T-cell (primary cell): ENCODE data around the gene TAAR2. TPM values are rescaled to one million over a fixed set of nuclear protein-coding genes. Genes with fewer than 3 reads are reported as not detected.

Experiments used
- ATAC-seq, 4 experiments: fragments of 200-7000 bp in 3 of 4; fragments of 150-1000 bp in 1 of 4; cut with Tn5 transposase; replicated peaks in 1 of 4; 1 replicate in 3 of 4; 2 replicates in 1 of 4; pipeline ENCODE4 v1.10.0; 2021; ENCODE audit warnings: moderate library complexity in 3 of 4, mild to moderate bottlenecking in 2 of 4, moderate number of reproducible peaks in 1 of 4
- CTCF ChIA-PET, 2 donors: fragments of 300-600 bp; sonication (Branson Sonifier 250); formaldehyde crosslinking; loops; one replicate each; lab custom pipeline; 2022; ENCODE audit warnings: antibody characterized with exemption in 2 of 2; lab: Charles Lee
- POLR2A ChIA-PET, 2 donors: fragments of 300-600 bp; sonication (Branson Sonifier 250); formaldehyde crosslinking; loops; one replicate each; lab custom pipeline; 2022; ENCODE audit warnings: antibody characterized with exemption in 2 of 2; lab: Charles Lee
- DNase-seq, 35 experiments: peaks; one replicate each; pipeline versions ENCODE4 v3.0.0 to v3.0.0-alpha.2; 2013 to 2023
- H3K27ac ChIP-seq: one replicate; pipeline ENCODE4 v1.5.1; 2013; ENCODE audit warnings: low read length
- H3K27me3 ChIP-seq, 2 experiments: replicated peaks in 1 of 2; 1 replicate in 1 of 2; 2 replicates in 1 of 2; pipeline versions ENCODE4 v1.6.1 to v1.7.0; 2013; ENCODE audit warnings: low read length in 1 of 2, mixed read lengths in 1 of 2; ENCODE audit not compliant: control insufficient read depth in 2 of 2, insufficient read depth in 2 of 2; ENCODE audit errors: extremely low read depth in 1 of 2
- H3K36me3 ChIP-seq, 2 donors: 1 replicate in 1 of 2; 2 replicates in 1 of 2; pipeline versions ENCODE4 v1.6.1 to v1.7.0; 2013; ENCODE audit warnings: low read length in 1 of 2; ENCODE audit not compliant: control insufficient read depth in 2 of 2, insufficient read depth in 1 of 2; ENCODE audit errors: extremely low read depth in 1 of 2
- H3K4me1 ChIP-seq, 2 experiments: 1 replicate in 1 of 2; 2 replicates in 1 of 2; pipeline versions ENCODE4 v1.6.1 to v1.7.0; 2013; ENCODE audit warnings: low read length in 2 of 2, mixed read lengths in 1 of 2; ENCODE audit not compliant: insufficient read depth in 2 of 2, control insufficient read depth in 1 of 2; ENCODE audit errors: extremely low read depth in 1 of 2
- H3K4me3 ChIP-seq, 2 donors: 1 replicate in 1 of 2; 2 replicates in 1 of 2; pipeline versions ENCODE4 v1.5.1 to v1.7.0; 2013; ENCODE audit warnings: mild to moderate bottlenecking in 2 of 2, low read length in 1 of 2, moderate library complexity in 1 of 2; ENCODE audit not compliant: control insufficient read depth in 1 of 2; ENCODE audit errors: extremely low read depth in 1 of 2
- H3K9me3 ChIP-seq: 2 replicates; pipeline ENCODE4 v1.7.0; 2013
- H3K27ac Mint-ChIP-seq, 2 donors: one replicate each; pipeline ENCODE4 v1.8.0; 2020 to 2021; ENCODE audit warnings: mild to moderate bottlenecking in 2 of 2, mixed read lengths in 2 of 2
- H3K27me3 Mint-ChIP-seq, 2 donors: one replicate each; pipeline ENCODE4 v1.8.0; 2021 to 2022; ENCODE audit warnings: mixed read lengths in 2 of 2
- H3K36me3 Mint-ChIP-seq: one replicate; pipeline ENCODE4 v1.8.0; 2021; ENCODE audit warnings: mixed read lengths
- H3K4me1 Mint-ChIP-seq, 3 donors: one replicate each; pipeline ENCODE4 v1.8.0; 2020 to 2022; ENCODE audit warnings: mixed read lengths in 3 of 3, mild to moderate bottlenecking in 1 of 3
- H3K4me3 Mint-ChIP-seq, 3 donors: one replicate each; pipeline ENCODE4 v1.8.0; 2020 to 2022; ENCODE audit warnings: mild to moderate bottlenecking in 3 of 3, mixed read lengths in 3 of 3, moderate library complexity in 3 of 3
- H3K9me3 Mint-ChIP-seq, 3 donors: one replicate each; pipeline ENCODE4 v1.8.0; 2020 to 2022; ENCODE audit warnings: mixed read lengths in 3 of 3
- WGBS: methylation state at CpG from one replicate; pipeline ENCODE4 v1.1.5; 2013; ENCODE audit warnings: missing lambda C conversion rate; ENCODE audit not compliant: insufficient coverage; 5-methylcytosine and 5-hydroxymethylcytosine counted together
- total RNA-seq, 35 experiments: library from RNA in 6 of 35; stranded (reverse) in 6 of 35; fragments of 120-200 nt in 1 of 35; gene quantifications; one replicate each; pipeline versions ENCODE4 v1.2.1 to v1.2.4 and lab custom pipeline; 2013 to 2026

Gene TAAR2
- total RNA-seq, 5 donors from 2014 or later (not counting 1 experiment from before 2014, with no cell fraction given): not detected

DNA sequence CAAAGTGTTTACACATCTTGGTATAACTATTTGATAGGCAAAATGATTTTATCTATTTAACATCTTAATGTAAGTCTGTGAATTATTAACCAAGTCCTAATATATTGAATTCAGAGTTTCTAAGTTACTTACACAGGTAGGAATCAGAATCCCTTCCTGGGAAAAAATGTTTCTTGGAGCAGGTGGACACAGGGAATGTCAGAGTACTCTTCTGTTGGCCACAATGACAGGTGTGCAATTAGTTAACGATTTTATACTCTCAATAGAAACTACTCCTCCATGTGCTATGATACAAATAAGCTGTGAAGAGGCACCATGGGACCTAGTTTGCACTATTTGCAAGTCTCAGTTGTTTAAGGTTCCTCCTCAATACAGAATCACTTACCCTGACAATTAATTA lies 33.7 kb downstream of the TAAR2 start:
- no peaks in the 10 kb centered on the region for H3K4me1 ChIP-seq
- no peaks in the 10 kb centered on the region for H3K9me3 Mint-ChIP-seq
- WGBS: no CpG with 5 or more reads among the region's 1 CpG
- no peaks in the 10 kb centered on the region for H3K27me3 ChIP-seq
- no peak for DNase-seq
- no peaks in the 10 kb centered on the region for H3K36me3 ChIP-seq
- H3K4me3 ChIP-seq: no peak overlapping the region
- no peaks in the 10 kb centered on the region for H3K36me3 Mint-ChIP-seq
- POLR2A ChIA-PET: no interaction called here
- no peak overlapping the region for H3K27ac Mint-ChIP-seq
- no peak overlapping the region for H3K27ac ChIP-seq
- no peaks in the 10 kb centered on the region for H3K4me1 Mint-ChIP-seq
- H3K27me3 Mint-ChIP-seq: peaks cover 16 to 25% of the 10 kb centered on the region in 2 donors
- no peak overlapping the region for H3K4me3 Mint-ChIP-seq
- no peaks in the 10 kb centered on the region for H3K9me3 ChIP-seq
- CTCF ChIA-PET: interaction anchor here in 1 of 2 donors (0.6 kb wide), 1 partner anchor 26 kb away, joined by 3 read pairs; no protein-coding TSS in a partner anchor
- ATAC-seq: no peak

DNA sequence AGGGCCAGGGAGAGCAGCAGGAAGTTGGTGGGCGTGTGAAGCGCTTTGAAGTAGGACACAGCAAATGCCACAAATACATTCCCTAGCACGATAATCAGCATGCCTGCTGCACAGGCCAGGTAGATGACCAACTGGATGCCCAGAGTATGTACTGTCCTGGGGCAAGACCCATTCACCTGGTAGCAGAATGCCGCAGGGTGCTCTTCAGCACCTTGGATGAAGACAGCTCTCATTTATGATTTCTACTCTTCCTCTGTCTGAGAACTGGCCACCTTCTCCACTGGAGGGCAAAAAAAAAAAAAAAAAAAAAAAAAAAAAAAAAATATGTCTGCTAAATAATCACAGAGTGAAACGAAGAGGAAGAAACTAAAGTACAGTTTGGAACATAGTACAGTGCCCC lies 34.6 kb downstream of the TAAR2 start, which contains the start of gene TAAR5:
Gene TAAR5, minus strand, starts transcription at position 288 of the 400 bp plus-strand sequence. Its CDS starts 55 bp downstream, at position 233.
- POLR2A ChIA-PET: no interaction called here
- Mint-ChIP-seq H3K4me3 (no peak within 1 kb of the TSS), H3K27me3 (peaks cover 16 to 26% of the 10 kb centered on the region in 2 donors)

DNA sequence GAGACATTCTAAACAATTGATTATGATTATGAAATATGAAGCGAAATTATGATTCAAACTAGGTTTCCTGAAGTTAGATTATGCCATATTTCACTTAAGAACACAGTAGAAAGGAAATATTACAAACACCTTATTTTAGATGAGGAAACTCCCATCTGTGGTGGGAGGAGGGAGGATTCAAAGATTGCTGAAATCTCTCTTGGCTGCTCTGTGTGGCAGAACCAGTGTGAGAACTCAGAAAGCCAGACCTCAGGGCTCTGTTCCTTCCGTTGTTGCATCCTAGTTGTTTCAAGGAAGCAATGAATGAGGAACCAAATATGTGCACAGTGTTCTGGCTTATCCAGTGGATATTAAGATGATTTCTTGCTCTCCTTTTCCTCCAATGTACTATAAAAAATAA lies 36.7 kb downstream of the TAAR2 start:
- H3K4me3 Mint-ChIP-seq: no peak overlapping the region
- H3K36me3 ChIP-seq: no peaks in the 10 kb centered on the region
- DNase-seq (no peak), ATAC-seq (no peak)
- H3K9me3 ChIP-seq: no peaks in the 10 kb centered on the region
- H3K27ac ChIP-seq: no peak overlapping the region
- no CpG with 5 or more reads among the region's 2 CpGs for WGBS
- H3K27me3 Mint-ChIP-seq: peaks cover 14 to 26% of the 10 kb centered on the region in 2 donors
- ChIA-PET POLR2A (no interaction called here), CTCF (no interaction called here)
- no peaks in the 10 kb centered on the region for H3K4me1 Mint-ChIP-seq
- H3K27ac Mint-ChIP-seq: no peak overlapping the region
- no peaks in the 10 kb centered on the region for H3K9me3 Mint-ChIP-seq
- H3K36me3 Mint-ChIP-seq: no peaks in the 10 kb centered on the region
- H3K4me3 ChIP-seq: no peak overlapping the region
- no peaks in the 10 kb centered on the region for H3K4me1 ChIP-seq
- H3K27me3 ChIP-seq: no peaks in the 10 kb centered on the region

More for the DNA sequence above, 34.6 kb downstream of the TAAR2 start, which contains the start of gene TAAR5:
- CTCF ChIA-PET: interaction anchor here in 1 of 2 donors (0.6 kb wide), 1 partner anchor 27 kb away, joined by 3 read pairs; no protein-coding TSS in a partner anchor
- H3K27ac ChIP-seq: no peak within 1 kb of the TSS
- H3K27me3 ChIP-seq: no peaks in the 10 kb centered on the region
- Mint-ChIP-seq H3K4me1 (no peaks in the 10 kb centered on the region), H3K9me3 (no peaks in the 10 kb centered on the region), H3K27ac (no peak within 1 kb of the TSS), H3K36me3 (no peaks in the 10 kb centered on the region)
- peak in 1 of 4 experiments; percentile 27 for ATAC-seq
- 100% methylated on average over 2 of the region's 5 CpGs for WGBS
- no peaks in the 10 kb centered on the region for H3K4me1 ChIP-seq
- no peak for DNase-seq
- no peaks in the 10 kb centered on the region for H3K36me3 ChIP-seq
- H3K9me3 ChIP-seq: no peaks in the 10 kb centered on the region
- H3K4me3 ChIP-seq: no peak within 1 kb of the TSS

GRCh38 chr6:132584698-132585097 lies 39.4 kb downstream of the TAAR2 start:
- no peak overlapping the region for H3K27ac Mint-ChIP-seq
- Histone ChIP-seq H3K4me1 (no peaks in the 10 kb centered on the region), H3K36me3 (no peaks in the 10 kb centered on the region), H3K9me3 (no peaks in the 10 kb centered on the region), H3K4me3 (no peak overlapping the region), H3K27me3 (no peaks in the 10 kb centered on the region), H3K27ac (no peak overlapping the region)
- H3K36me3 Mint-ChIP-seq: no peaks in the 10 kb centered on the region
- DNase-seq (no peak), ATAC-seq (no peak)
- ChIA-PET POLR2A (no interaction called here), CTCF (no interaction called here)
- peaks cover 13 to 25% of the 10 kb centered on the region in 2 donors for H3K27me3 Mint-ChIP-seq
- H3K4me1 Mint-ChIP-seq: no peaks in the 10 kb centered on the region
- peaks cover 0 to 3% (median 0%) of the 10 kb centered on the region in 3 donors for H3K9me3 Mint-ChIP-seq
- WGBS: no CpG with 5 or more reads among the region's 1 CpG
- H3K4me3 Mint-ChIP-seq: no peak overlapping the region

GRCh38 chr6:132571774-132572173 lies 52.3 kb downstream of the TAAR2 start:
- Histone ChIP-seq H3K27me3 (peaks cover 2 to 4% of the 10 kb centered on the region in 2 experiments), H3K36me3 (no peaks in the 10 kb centered on the region), H3K9me3 (no peaks in the 10 kb centered on the region), H3K4me1 (no peaks in the 10 kb centered on the region), H3K4me3 (no peak overlapping the region), H3K27ac (no peak overlapping the region)
- Mint-ChIP-seq H3K27me3 (peaks cover 19% of the 10 kb centered on the region in 2 donors), H3K36me3 (no peaks in the 10 kb centered on the region), H3K4me1 (no peaks in the 10 kb centered on the region), H3K27ac (no peak overlapping the region), H3K4me3 (no peak overlapping the region), H3K9me3 (no peaks in the 10 kb centered on the region)
- DNase-seq (no peak), ATAC-seq (no peak)
- ChIA-PET POLR2A (interaction anchor here in 1 of 2 donors (0.6 kb wide), 1 partner anchor 12 kb away, joined by 3 read pairs; no protein-coding TSS in a partner anchor), CTCF (no interaction called here)

DNA sequence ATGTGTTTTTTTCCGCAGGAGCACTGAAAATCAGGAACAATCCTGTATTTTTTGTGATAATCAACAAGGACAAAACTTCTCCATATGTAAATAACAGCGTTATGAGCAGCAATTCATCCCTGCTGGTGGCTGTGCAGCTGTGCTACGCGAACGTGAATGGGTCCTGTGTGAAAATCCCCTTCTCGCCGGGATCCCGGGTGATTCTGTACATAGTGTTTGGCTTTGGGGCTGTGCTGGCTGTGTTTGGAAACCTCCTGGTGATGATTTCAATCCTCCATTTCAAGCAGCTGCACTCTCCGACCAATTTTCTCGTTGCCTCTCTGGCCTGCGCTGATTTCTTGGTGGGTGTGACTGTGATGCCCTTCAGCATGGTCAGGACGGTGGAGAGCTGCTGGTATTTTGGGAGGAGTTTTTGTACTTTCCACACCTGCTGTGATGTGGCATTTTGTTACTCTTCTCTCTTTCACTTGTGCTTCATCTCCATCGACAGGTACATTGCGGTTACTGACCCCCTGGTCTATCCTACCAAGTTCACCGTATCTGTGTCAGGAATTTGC lies 53.8 kb downstream of the TAAR2 start, which contains the start of gene TAAR6:
Gene TAAR6, plus strand, starts transcription at position 102 of the 557 bp plus-strand sequence. Its CDS starts 0 bp downstream, at position 102.
- Mint-ChIP-seq H3K36me3 (no peaks in the 10 kb centered on the region), H3K4me3 (no peak within 1 kb of the TSS), H3K4me1 (no peaks in the 10 kb centered on the region), H3K9me3 (no peaks in the 10 kb centered on the region), H3K27me3 (peaks cover 19 to 21% of the 10 kb centered on the region in 2 donors), H3K27ac (no peak within 1 kb of the TSS)
- Histone ChIP-seq H3K27ac (no peak within 1 kb of the TSS), H3K4me3 (no peak within 1 kb of the TSS), H3K4me1 (no peaks in the 10 kb centered on the region), H3K9me3 (no peaks in the 10 kb centered on the region), H3K27me3 (peaks cover 2 to 4% of the 10 kb centered on the region in 2 experiments), H3K36me3 (no peaks in the 10 kb centered on the region)
- DNase-seq: no peak
- no CpG with 5 or more reads among the region's 15 CpGs for WGBS
- POLR2A ChIA-PET: no interaction called here
- CTCF ChIA-PET: no interaction called here
- ATAC-seq: no peak
